Hematopoietic multipotent progenitor cell (in vitro differentiated cells): ENCODE results near the gene SPATS2. TPM values are rescaled to one million over a fixed set of nuclear protein-coding genes. Genes with fewer than 3 reads are reported as not detected.
"Not testable (repeated sequence)": the region's sequence is repeated elsewhere in the genome, so short reads cannot be mapped to it uniquely, and the experiment has no call there.

Experiments used
- DNase-seq, 3 donors: peaks; one replicate each; pipeline ENCODE4 v3.0.0-alpha.2; 2011 to 2015; ENCODE audit warnings: low read depth in 2 of 3, low spot score in 2 of 3
- total RNA-seq: library from RNA; depleted of rRNA; stranded (reverse); fragments of >200 nt; gene quantifications from one replicate; pipeline ENCODE4 v1.2.3, GENCODE V29; 2012

SPATS2 gene
- total RNA-seq, 1 donor: 11.0 TPM

GRCh38 chr12:49509681-49510080 lies 142.4 kb downstream of the SPATS2 start:
- DNase-seq: not testable (repeated sequence)

- no peak for DNase-seq
Observed at GRCh38 chr12:49511410-49511809, 144.1 kb downstream of the SPATS2 start.

GRCh38 chr12:49512546-49512945 lies 145.3 kb downstream of the SPATS2 start:
- DNase-seq: no peak

GRCh38 chr12:49515266-49515665 lies 148.0 kb downstream of the SPATS2 start:
- DNase-seq: no peak

- DNase-seq: no peak
Observed at GRCh38 chr12:49518914-49519573, 151.8 kb downstream of the SPATS2 start.

GRCh38 chr12:49519574-49519936 lies 152.3 kb downstream of the SPATS2 start:
- no peak for DNase-seq

GRCh38 chr12:49521389-49521788 lies 154.1 kb downstream of the SPATS2 start:
- no peak for DNase-seq

GRCh38 chr12:49524660-49525324 lies 157.5 kb downstream of the SPATS2 start:
- no peak for DNase-seq

- DNase-seq: no peak
Observed at GRCh38 chr12:49525942-49526341, 158.7 kb downstream of the SPATS2 start.

GRCh38 chr12:49527361-49528130 lies 160.3 kb downstream of the SPATS2 start:
- no peak for DNase-seq

GRCh38 chr12:49529414-49529813 lies 162.2 kb downstream of the SPATS2 start:
- peak in 1 of 3 donors; percentile 40 for DNase-seq

GRCh38 chr12:49531745-49532144 lies 164.5 kb downstream of the SPATS2 start:
- DNase-seq: no peak

GRCh38 chr12:49533331-49533730 lies 166.1 kb downstream of the SPATS2 start:
- DNase-seq: no peak

GRCh38 chr12:49534122-49534521 lies 166.9 kb downstream of the SPATS2 start:
- not testable (repeated sequence) for DNase-seq

GRCh38 chr12:49534731-49535278 lies 167.5 kb downstream of the SPATS2 start:
- DNase-seq: no peak

- DNase-seq: no peak
Observed at GRCh38 chr12:49535921-49536525, 168.8 kb downstream of the SPATS2 start.

GRCh38 chr12:49536526-49537071 lies 169.3 kb downstream of the SPATS2 start:
- DNase-seq: peak in 1 of 3 donors; percentile 48

GRCh38 chr12:49537231-49537751 lies 170.0 kb downstream of the SPATS2 start:
- DNase-seq: no peak

- peak in 1 of 3 donors; percentile 31 for DNase-seq
Observed at GRCh38 chr12:49537752-49538509, 170.7 kb downstream of the SPATS2 start.
